NOMO-1 treated with dmso at 0.1 percent for 144 hours (cell line): Measurements from ENCODE around the gene TSPEAR.

Experiments
- DNase-seq: peaks from one replicate; lab custom pipeline; 2025; ENCODE audit not compliant: unreplicated experiment; lab: John Stamatoyannopoulos, UW

Gene TSPEAR

GRCh38 chr21:44533121-44533890 is 178.1 kb downstream of the TSPEAR start:
- DNase-seq = no peak

GRCh38 chr21:44532712-44533111 is 178.7 kb downstream of the TSPEAR start:
- no peak for DNase-seq

GRCh38 chr21:44531606-44532564 is 179.5 kb downstream of the TSPEAR start:
- no peak for DNase-seq

- DNase-seq = no peak
Measured at GRCh38 chr21:44530903-44531605, 180.3 kb downstream of the TSPEAR start.

- DNase-seq = no peak
Measured at GRCh38 chr21:44530221-44530902, 181.0 kb downstream of the TSPEAR start.

GRCh38 chr21:44529503-44530125 is 181.8 kb downstream of the TSPEAR start:
- DNase-seq = no peak

- no peak for DNase-seq
Measured at GRCh38 chr21:44529011-44529421, 182.4 kb downstream of the TSPEAR start.

- no peak for DNase-seq
Measured at GRCh38 chr21:44528634-44528995, 182.8 kb downstream of the TSPEAR start.

GRCh38 chr21:44527983-44528633 is 183.3 kb downstream of the TSPEAR start:
- no peak for DNase-seq

- DNase-seq = no peak
Measured at GRCh38 chr21:44527156-44527982, 184.0 kb downstream of the TSPEAR start.

GRCh38 chr21:44526096-44526997 is 185.0 kb downstream of the TSPEAR start:
- DNase-seq = no peak

GRCh38 chr21:44525391-44526095 is 185.8 kb downstream of the TSPEAR start:
- no peak for DNase-seq

- DNase-seq = no peak
Measured at GRCh38 chr21:44524414-44525371, 186.7 kb downstream of the TSPEAR start.

- DNase-seq = no peak
Measured at GRCh38 chr21:44523567-44524413, 187.6 kb downstream of the TSPEAR start.

- no peak for DNase-seq
Measured at GRCh38 chr21:44522753-44523204, 188.6 kb downstream of the TSPEAR start.
